Sigmoid colon (tissue), 4 donors: ENCODE results near the gene IL1RAPL2.

Experiments
- EP300 ChIP-seq, 4 donors: sonication (generic); formaldehyde crosslinking; IDR thresholded peaks; one replicate each; pipeline ENCODE4 v1.6.1; 2017; ENCODE audit warnings: antibody characterized with exemption in 4 of 4
- POLR2A ChIP-seq, 2 donors: fragments of 450-650 bp; IDR thresholded peaks; one replicate each; pipeline ENCODE4 v1.6.1; 2016; ENCODE audit warnings: antibody characterized with exemption in 2 of 2, mild to moderate bottlenecking in 2 of 2, moderate library complexity in 2 of 2
- POLR2AphosphoS5 ChIP-seq, 4 donors: sonication (generic); formaldehyde crosslinking; IDR thresholded peaks; one replicate each; pipeline ENCODE4 v1.6.1; 2017; ENCODE audit warnings: antibody characterized with exemption in 4 of 4
- TF ChIP-seq, protein P1 (sequence below), 4 experiments: fragments of 450-650 bp in 3 of 4; fragments of 200-600 bp in 1 of 4; IDR thresholded peaks; one replicate each; pipeline ENCODE4 v1.5.1; 2016 to 2019; ENCODE audit warnings: antibody characterized with exemption in 4 of 4, mild to moderate bottlenecking in 3 of 4, moderate library complexity in 2 of 4

GRCh38 chrX:105460376-105460775 is 894.4 kb downstream of the IL1RAPL2 start:
- TF ChIP-seq EP300 (IDR thresholded peaks at IDR 0.05): no peak
- TF ChIP-seq, protein P1, sequence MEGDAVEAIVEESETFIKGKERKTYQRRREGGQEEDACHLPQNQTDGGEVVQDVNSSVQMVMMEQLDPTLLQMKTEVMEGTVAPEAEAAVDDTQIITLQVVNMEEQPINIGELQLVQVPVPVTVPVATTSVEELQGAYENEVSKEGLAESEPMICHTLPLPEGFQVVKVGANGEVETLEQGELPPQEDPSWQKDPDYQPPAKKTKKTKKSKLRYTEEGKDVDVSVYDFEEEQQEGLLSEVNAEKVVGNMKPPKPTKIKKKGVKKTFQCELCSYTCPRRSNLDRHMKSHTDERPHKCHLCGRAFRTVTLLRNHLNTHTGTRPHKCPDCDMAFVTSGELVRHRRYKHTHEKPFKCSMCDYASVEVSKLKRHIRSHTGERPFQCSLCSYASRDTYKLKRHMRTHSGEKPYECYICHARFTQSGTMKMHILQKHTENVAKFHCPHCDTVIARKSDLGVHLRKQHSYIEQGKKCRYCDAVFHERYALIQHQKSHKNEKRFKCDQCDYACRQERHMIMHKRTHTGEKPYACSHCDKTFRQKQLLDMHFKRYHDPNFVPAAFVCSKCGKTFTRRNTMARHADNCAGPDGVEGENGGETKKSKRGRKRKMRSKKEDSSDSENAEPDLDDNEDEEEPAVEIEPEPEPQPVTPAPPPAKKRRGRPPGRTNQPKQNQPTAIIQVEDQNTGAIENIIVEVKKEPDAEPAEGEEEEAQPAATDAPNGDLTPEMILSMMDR (IDR thresholded peaks at IDR 0.05): no peak
- no peak for TF ChIP-seq POLR2A (IDR thresholded peaks at IDR 0.05)
- TF ChIP-seq POLR2AphosphoS5 (IDR thresholded peaks at IDR 0.05): no peak
